Stimulated activated CD4-positive, alpha-beta T cell treated with anti-CD3 and anti-CD28 coated beads, Interleukin-2, amount 100 ng/mL, for 48 hours (primary cell): ENCODE data around the gene EDEM2.
A peak's percentile ranks its signal among the peaks of the same experiment; 100 is the strongest.
"Not testable (repeated sequence)": the region's sequence is repeated elsewhere in the genome, so short reads cannot be mapped to it uniquely, and the experiment has no call there.

Source experiments
- DNase-seq, 2 donors: peaks; one replicate each; pipeline ENCODE4 v3.0.0-alpha.2; 2020

Gene EDEM2, protein sequence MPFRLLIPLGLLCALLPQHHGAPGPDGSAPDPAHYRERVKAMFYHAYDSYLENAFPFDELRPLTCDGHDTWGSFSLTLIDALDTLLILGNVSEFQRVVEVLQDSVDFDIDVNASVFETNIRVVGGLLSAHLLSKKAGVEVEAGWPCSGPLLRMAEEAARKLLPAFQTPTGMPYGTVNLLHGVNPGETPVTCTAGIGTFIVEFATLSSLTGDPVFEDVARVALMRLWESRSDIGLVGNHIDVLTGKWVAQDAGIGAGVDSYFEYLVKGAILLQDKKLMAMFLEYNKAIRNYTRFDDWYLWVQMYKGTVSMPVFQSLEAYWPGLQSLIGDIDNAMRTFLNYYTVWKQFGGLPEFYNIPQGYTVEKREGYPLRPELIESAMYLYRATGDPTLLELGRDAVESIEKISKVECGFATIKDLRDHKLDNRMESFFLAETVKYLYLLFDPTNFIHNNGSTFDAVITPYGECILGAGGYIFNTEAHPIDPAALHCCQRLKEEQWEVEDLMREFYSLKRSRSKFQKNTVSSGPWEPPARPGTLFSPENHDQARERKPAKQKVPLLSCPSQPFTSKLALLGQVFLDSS

DNA sequence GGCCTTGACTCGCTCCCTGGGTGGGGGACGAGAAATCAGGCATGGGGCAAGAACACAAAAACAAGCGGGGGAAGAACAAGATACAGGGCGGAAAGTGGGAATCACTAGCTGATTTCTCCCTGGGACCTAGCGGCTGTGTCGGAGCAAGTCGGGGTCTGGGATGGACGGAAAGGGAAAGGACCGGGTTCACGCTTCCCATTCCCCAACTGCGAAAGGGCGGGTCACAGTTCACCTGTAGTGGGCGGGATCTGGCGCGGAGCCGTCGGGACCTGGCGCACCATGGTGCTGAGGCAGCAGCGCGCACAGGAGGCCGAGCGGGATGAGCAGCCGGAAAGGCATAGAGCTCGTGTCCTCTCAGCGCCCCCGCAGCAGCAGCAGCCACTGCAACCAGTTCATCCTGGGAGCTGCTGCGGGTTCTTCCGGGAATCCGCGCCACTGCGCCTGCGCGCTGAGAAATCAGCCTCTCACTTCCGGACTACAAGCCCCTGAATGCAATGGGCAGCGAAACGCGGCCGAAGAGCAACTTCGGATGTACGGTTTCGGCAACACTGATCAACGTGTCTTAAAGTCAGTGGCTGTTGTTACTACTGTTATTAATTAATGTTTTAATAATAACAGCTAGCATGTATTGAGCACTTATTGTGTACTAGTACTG is at the start of gene EDEM2:
EDEM2 (minus strand) TSS at position 417 of the 655 bp plus-strand sequence; CDS start at position 339, 78 bp downstream.
- DNase-seq = peak; percentile 90 to 93

DNA sequence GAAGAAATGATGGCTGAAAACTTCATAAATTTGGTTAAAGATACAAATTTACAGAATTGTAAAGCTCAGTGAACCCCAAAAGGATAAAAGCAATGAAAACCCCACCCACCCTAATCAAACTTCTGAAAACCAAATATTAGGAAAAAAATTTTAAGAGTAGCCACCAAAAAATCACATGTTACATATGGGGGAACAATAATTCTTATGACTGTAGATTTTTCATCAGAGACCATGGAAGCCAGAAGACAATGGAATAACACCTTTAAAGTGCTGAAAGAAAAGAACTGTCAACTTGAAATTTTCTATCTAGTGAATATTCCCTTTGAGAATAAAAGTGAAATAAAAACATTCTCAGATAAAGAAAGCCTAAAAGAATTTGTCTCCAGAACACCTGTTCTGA is 49.2 kb upstream of the EDEM2 start:
- DNase-seq = no peak

DNA sequence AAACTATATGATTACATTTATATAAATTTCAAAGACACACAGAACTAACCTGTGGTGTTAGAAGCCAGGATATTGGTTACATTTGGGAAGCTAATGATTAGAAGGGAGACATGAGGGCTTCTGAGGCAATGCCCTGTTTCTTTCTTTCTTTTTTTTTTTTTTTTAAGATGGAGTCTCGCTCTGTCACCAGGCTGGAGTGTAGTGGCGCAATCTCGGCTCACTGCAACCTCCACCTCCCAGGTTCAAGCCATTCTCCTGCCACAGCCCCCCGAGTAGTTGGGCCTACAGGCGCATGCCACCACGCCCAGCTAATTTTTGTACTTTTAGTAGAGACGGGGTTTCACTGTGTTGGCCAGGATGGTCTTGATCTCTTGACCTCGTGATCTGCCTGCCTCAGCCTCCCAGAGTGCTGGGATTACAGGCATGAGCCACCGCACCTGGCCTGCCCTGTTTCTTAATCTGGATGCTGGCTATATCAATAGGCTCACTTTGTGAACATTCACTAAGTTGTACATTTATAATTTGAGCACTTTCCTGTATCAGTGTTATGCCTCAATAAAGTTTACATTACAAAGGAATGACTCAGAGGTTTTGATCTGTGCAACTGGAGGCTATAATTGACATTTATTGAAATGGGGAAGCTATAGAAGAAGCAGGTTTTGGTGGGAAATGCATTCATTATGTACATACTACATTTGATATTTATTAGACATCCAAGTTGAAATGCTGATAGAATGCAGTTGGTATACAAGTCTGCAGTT is 46.1 kb upstream of the EDEM2 start:
- not testable (repeated sequence) for DNase-seq

DNA sequence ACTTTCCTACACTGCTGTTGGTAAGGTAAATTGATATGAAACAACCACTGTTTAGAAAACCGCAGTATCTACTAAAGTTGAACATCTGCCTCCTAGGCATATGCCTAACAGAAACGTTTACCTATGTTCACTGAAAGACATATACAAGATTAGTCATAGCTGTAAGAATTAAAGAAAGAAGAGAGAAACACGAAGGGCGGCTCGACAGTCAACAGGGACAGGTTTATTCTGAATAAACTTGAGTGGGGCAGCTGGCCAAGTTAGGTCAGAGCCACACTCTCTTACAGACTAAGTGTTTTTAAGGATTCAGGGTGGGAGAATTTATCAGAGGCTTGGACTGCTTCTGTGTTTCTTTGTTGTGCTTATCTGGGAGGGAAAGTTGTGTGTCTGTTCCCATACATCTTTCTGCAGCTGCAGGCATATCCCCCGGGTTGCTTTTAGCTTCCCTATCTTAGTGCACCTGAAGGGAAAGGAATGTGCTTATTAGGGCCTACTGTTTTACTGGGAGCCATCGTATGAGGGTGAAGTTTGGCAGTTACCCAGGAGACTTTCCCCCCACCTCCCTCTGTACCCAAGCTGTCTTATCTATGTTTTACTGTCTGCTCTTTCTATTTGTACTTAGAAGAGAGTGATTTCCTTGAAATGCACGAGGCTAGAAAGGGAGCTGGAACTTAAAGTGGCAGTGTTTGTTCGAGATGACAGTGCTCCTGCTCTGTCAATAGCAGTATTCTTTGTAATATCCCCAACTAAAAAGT is 45.2 kb upstream of the EDEM2 start:
- no peak for DNase-seq

DNA sequence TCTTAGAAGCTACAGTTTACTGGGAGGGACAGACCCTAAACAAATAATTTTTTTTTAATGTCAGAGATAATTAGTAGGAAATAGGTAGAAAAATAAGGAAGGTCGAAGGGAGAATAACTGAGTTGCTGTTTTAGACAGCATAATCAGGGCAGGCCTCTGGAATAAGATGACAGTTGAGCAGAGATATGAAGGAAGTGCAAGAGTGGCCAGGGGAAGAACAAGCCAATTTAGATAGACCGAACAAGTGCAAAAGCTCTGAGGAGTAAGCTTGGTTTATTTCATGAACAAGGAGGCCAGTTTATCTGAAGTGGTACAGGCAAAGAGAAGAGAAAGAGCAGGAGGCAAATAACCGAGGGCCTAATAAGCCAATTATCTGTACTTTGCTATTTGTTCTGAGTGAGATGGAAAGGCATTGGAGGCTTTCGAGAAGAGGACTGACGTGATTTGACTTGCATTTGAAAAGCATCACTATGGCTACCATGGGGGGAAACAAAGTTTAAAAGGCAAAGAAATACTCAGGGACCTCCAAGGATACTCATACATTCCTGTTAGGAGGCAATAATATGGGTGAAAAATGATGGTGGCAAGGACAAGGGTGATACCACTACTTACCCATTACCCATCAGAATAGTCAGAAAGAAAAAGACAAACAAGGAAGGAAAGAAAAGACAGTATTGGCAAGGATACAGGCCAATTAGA is 44.4 kb upstream of the EDEM2 start:
- no peak for DNase-seq

DNA sequence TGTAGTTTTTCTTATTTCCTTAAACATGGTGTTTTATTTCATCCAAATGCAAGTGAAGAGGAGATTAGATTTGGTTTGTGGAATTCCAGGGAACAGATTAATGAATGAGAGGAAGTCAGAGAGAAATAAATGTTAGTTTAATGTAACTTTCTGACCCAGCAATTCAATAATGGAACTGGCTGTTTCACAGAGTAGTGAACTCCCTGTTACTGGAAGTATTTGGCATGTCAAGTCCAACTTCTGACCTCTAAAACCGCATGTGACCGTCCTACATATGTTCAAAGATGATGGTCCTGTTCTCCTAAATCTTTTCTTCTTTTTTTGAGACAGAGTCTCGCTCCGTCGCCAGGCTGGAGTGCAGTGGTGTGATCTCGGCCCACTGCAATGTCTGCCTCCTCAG is 43.4 kb upstream of the EDEM2 start:
- no peak for DNase-seq

DNA sequence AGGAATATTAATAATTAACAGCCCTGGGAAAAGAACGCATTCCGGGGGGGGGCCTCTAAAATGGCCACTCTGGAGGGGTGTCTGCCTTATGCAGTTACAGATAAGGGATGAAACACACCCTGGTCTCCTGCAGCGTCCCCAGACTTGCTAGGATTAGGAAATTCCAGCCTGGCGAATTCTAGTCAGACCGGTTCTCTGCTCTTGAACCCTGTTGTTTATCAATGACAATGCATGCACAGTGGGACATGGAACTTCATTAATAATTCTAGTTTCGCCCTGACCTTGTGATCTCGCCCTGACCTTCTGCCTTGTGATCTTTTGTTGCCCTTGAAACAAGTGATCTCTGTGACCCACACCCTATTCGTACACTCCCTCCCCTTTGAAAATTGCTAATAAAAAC is 42.1 kb upstream of the EDEM2 start:
- DNase-seq = not testable (repeated sequence)

DNA sequence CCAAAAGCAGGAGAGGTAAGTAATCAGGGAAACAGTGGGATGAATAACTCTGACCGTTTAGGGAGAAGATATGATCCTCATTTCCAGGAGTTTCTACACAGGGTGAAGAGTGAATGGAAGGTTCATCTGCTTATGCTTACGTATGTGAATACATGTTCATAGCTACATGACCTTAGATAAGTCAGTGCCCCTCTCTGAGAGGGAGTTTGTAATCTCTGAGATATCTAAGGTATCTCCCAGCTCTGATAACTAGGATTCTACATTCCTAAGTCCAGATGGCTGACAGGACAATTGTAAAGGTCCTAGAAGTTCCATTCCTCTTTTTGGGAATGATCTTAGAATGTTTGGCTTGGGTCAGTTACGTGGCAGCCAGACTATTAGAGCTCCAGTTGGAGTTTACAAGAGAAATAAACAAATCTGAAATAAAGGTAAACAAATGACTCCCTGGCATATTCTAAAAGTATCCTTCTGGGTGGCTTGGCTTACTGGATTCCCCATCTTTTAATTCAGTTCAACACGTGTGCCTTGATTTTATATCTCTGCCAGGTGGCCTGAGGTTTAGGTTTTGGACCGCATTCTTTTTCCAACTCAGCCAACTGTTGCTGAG is 40.6 kb upstream of the EDEM2 start:
- no peak for DNase-seq

DNA sequence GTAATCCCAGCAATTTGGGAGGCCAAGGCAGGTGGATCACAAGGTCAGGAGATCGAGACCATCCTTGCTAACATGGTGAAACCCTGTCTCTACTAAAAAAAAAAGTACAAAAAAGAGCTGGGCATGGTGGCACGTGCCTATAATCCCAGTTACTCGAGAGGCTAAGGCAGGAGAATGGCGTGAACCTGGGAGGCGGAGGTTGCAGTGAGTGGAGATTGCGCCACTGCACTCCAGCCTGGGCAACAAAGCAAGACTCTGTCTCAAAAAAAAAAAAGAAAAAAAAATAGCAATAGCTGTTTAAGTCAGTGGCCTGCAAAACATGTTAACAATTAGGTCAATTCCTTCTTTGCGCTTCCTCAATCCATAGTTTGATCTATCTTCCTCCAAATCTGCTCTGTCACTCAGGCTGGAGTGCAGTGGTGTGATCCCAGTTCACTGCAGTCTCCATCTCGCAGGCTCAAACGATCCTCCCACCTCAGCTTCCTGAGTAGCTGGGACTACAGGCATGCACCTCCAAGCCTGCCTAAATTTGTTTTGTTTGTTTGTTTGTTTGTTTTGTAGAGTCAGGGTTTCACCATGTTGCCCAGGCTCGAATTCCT is 39.7 kb upstream of the EDEM2 start:
- DNase-seq = not testable (repeated sequence)

DNA sequence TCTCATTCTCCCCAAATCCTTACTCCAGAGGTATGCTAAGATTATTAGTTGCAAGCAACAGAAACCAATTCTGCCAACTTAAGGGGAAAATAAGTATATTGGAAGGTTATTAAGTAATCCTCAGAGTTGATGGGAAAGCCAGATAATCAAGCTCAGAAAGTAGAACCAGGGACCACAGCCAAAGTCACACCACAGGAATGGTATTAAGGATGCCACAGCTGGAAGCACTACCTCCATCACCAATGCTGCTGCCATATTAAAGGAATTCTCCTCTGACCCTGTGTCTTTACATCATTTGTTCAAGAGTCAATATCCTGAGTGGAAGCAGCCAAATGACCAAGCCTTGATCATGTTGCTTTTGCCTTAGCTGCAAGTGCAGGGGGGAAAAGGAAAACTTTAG is 34.6 kb upstream of the EDEM2 start:
- no peak for DNase-seq

DNA sequence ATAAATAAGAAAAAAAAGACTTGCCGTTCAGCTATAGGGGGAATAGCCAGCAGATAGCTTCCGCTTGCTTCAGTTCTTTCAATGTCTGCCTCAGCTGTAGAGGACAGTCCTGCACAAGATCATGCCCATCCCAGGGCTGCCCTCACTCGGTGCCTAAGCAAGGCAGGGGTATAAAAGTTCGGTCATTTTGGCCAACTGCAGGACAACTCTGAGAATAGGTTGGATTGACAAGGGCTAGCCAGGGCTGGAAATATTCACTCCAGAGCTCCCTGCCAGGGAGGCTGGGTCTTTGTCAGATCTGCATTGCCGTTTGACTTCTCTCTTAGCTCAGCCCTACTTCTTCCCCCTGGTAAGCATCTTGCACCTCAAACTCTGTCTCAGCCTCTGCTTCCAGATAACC is 33.1 kb upstream of the EDEM2 start:
- no peak for DNase-seq

DNA sequence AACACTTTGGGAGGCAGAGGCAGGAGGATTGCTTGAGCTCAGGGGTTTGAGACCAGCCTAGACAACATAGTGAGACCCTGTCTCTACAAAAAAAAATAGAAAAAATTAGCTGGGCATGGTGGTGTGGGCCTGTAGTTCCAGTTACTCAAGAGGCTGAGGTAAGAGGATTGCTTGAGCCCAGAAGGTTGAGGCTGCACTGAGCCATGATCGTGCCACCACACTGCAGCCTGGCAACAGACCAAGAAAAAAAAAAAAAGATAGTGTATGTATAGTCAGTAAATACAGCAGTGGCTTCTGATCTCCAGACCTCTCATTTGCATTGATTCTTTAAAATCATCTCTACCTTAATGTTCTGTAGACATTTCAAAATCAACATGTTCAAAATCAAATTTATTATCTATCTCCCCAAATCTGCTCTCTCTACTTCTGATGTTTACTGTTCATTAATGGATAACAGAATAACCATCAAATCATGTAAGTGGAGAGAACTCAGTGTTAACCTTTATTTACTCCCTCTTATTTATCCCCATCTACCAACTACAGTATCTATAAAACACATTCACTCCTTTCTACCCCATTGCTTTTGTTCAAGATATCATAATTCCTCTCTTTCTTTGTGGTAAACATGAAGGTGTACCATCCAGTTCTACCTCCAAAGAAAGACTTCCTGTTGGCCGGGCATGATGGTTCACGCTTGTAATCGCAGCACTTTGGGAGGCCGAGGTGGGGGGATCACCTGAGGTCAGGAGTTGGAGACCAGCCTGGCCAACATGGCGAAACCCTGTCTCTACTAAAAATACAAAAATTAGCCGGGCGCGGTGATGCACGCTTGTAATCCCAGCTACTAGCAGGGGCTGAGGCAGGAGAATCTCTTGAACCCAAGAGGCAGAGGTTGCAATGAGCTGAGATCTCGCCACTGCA is 32.4 kb upstream of the EDEM2 start:
- no peak for DNase-seq

DNA sequence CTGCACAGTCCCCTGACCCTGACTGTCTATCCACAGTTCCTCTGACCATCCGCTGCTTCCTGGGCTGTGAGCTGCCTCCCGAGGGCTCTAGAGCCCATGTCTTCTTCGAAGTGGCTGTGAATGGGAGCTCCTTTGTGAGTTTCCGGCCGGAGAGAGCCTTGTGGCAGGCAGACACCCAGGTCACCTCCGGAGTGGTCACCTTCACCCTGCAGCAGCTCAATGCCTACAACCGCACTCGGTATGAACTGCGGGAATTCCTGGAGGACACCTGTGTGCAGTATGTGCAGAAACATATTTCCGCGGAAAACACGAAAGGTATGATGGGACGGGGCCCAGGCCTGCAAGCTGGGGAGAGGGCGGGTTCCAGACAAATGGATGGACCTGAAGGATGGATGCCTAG is 29.0 kb upstream of the EDEM2 start:
- DNase-seq = no peak

DNA sequence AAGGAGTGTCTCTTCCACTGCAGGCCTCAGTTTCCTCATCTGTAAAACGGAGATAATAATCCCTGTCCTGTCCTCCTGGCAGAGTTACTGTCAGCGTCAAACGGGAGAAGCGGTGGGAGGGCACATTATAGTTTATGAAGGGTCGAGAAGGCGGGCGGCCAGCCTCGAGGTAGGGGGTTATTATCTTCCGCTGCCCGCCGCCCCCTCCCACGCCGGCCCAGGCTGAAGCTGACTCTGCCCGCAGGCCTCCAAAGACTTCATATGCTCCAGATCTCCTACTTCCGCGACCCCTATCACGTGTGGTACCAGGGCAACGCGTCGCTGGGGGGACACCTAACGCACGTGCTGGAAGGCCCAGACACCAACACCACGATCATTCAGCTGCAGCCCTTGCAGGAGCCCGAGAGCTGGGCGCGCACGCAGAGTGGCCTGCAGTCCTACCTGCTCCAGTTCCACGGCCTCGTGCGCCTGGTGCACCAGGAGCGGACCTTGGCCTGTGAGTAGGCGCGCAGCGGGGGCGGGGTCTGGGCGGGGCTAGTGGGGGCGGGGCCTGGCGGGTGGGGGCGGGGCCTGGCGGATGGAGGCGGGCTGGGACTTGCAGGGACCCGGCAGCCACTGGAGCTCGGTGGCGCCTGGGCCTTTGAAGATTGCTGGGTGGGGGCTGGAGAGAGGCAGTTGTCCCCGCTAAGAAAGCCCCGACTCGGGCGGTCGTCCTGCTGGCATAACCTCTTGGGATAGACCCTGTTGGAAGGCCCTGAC is 27.5 kb upstream of the EDEM2 start:
- DNase-seq = no peak

DNA sequence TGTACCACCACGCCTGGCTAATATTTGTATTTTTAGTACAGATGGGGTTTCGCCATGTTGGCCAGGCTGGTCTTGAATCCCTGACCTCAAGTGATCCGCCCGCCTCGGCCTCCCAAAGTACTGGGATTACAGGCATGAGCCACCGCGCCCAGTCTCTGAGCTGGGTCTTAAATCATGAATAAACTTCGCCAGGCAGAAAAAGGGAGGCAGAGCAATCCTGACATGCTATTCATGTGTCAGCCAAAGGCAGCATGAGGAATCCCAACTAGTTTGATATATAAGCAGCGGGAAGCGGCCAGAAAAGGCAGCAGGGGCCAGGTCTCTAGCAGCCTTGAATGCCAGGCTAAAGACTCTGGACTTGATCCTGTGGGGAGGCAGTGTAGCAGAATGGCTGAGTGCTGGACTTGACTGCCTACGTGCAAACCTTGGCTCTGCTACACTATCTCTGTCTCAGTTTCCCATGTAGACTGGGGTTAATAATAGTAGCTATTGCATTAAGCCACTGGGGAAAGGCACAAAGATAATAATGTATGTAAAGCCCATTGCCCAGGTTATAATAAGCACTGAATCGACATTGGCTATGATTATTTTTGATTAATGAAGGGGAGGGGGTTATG is 26.5 kb upstream of the EDEM2 start:
- no peak for DNase-seq

DNA sequence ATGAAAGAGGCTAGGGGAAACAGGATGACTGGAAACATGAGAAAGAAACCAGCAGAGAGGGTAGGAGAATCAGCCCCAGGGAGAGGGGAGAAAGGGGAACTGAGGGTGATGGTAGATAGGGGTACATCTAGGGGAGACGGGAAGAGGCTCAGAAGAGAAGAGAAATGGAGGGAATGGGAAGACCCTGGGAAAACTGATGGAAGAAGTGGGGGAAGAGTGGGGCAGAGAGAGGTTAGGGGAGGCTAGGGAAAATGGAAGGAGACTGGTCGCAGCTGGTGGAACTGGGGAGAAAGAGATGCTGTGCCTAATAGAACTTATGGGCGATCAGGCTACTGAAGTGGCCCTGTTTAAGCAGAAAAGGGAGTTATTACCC is 25.3 kb upstream of the EDEM2 start:
- DNase-seq = no peak

DNA sequence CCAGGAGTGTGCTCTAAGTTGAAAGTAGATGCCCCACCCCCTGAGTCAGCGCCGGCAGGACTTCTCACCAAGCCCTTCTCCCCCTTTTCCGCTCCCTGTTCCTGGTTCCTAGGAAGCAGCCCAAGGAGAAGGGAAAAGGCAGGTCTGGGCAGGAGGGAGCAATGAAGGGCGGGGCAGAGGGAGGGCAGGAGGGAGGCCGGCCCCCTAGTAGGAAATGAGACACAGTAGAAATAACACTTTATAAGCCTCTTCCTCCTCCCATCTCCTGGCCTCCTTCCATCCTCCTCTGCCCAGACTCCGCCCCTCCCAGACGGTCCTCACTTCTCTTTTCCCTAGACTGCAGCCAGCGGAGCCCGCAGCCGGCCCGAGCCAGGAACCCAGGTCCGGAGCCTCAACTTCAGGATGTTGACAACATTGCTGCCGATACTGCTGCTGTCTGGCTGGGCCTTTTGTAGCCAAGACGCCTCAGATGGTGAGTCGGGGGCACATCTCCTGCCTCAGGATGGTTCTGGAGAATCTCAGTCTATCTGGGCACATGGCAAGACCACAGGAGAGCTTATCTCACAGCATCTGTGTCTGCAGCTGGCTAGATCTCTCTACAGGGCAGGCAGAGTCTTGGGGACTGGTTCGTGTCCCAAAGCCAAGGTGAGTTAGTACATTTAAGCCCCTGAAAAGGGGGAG is 24.8 kb upstream of the EDEM2 start, which contains the start of gene PROCR:
PROCR (plus strand) TSS at position 320 of the 681 bp plus-strand sequence; CDS start at position 403, 83 bp downstream.
- DNase-seq = no peak

DNA sequence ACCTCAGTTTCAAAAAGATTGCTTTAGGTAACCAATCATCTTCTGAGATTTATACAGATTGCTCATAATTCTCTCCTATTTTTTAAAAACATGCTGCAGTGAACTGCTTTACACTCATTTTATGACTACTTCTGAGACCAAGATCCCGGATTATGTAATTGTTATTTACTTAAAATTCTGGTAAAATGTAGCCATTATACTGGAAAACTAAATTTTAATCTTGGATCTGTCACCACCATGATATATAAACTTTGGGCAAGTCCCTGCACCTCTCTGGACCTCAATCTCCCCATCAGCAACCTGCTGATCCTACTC is 24.3 kb upstream of the EDEM2 start:
- DNase-seq = no peak
